Stimulated activated CD4-positive, alpha-beta T cell treated with anti-CD3 and anti-CD28 coated beads, Interleukin-4, amount 100 ng/mL, for 48 hours (primary cell): ENCODE results near the gene FIG4.
"Not testable (repeated sequence)": the region's sequence is repeated elsewhere in the genome, so short reads cannot be mapped to it uniquely, and the experiment has no call there.

Experiments
- DNase-seq, 2 donors: peaks; one replicate each; pipeline ENCODE4 v3.0.0-alpha.2; 2020; ENCODE audit warnings: low read depth in 2 of 2

Gene FIG4

GRCh38 chr6:109702791-109703190 lies 11.7 kb downstream of the FIG4 start:
- DNase-seq: no peak

GRCh38 chr6:109705258-109705657 lies 14.2 kb downstream of the FIG4 start:
- peak; percentile 56 to 68 for DNase-seq

- no peak for DNase-seq
Observed at GRCh38 chr6:109706513-109706912, 15.4 kb downstream of the FIG4 start.

GRCh38 chr6:109708099-109708498 lies 17.0 kb downstream of the FIG4 start:
- not testable (repeated sequence) for DNase-seq

- DNase-seq: no peak
Observed at GRCh38 chr6:109713097-109713496, 22.0 kb downstream of the FIG4 start.

GRCh38 chr6:109714166-109714565 lies 23.1 kb downstream of the FIG4 start:
- DNase-seq: no peak

GRCh38 chr6:109714611-109715010 lies 23.5 kb downstream of the FIG4 start:
- no peak for DNase-seq

- no peak for DNase-seq
Observed at GRCh38 chr6:109715616-109716015, 24.5 kb downstream of the FIG4 start.

DNA sequence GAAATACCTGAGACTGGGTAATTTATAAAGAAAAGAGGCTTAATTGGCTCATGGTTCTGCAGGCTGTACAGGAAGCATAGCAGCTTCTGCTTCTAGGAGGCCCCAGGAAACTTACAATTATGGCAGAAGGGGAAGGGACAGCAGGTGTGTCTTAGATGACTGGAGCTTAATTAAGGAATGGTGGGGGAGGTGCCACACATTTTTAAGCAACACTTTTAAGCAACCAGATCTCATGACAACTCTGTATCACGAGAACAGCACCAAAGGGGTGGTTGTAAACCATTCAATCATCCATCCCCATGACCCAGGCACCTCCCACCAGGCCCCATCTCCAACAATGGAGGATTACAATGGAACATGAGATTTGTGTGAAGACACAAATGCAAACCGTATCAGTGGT lies 26.9 kb downstream of the FIG4 start:
- DNase-seq: no peak

DNA sequence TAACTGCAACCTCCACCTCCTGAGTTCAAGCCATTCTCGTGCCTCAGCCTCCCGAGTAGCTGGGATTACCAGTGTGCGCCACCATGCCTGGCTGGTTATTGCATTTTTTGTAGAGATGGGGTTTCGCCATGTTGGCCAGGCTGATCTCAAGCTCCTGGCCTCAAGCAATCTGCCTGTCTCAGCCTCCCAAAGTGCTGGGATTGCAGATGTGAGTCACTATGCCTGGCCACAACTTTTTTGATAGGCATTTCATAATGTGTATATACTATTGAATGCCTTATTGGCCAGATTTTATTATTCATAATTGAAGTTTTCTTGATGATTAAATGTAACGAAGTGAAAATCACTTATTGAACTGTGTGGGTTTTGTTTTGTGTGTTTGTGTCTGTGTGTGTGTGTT lies 27.9 kb downstream of the FIG4 start:
- DNase-seq: no peak

GRCh38 chr6:109720311-109720710 lies 29.2 kb downstream of the FIG4 start:
- no peak for DNase-seq

DNA sequence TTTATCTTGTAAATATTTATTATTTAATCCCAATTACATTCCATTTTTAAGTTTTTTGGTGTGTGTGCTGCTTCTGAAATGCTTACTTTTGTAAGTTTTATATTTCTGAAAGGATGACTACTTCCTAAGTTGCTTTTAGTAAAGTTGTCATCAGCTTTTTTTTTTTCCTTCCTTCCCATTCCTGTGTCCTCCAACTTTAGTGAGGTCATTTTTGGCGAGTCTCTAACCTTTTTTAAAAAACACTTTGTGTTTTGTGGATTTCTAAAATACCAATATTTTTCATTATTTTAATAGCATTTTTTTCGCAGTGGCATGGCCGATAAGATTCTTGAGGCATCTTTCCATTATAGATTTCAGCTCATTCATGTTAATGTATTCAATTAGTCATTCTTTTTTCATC lies 30.9 kb downstream of the FIG4 start:
- DNase-seq: no peak

DNA sequence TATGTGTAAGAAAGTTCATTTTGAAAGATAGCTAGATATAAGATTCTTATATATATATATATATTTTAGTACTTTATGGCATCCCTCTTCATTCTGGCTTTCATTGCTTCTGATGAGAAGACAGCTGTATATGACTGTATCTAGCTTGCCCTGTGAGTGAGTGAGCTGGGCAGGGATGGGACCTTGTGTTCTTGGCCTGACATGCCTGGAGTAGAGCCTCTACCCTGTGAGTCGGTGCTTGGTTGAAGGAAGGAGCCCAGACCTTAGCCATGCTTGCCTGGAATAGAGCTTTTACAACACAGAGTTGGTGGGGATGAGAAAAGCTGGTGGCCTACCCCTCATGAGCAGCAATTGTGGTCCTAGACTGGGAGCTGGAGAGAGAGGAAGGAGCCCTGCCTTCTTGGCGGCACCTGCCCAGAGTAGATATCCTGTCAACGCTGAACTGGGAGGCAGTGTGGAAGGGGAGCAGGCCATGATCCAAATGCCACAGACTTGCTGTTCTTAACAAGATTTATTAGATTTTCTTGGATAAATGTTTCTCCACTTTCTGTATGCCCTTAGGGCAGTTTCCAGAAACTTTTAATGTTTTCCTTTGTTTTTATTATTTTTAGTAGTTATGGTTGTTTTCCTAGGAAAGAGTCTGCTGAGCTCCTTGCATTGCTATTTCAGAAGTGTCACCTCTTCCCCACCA lies 31.6 kb downstream of the FIG4 start:
- no peak for DNase-seq

DNA sequence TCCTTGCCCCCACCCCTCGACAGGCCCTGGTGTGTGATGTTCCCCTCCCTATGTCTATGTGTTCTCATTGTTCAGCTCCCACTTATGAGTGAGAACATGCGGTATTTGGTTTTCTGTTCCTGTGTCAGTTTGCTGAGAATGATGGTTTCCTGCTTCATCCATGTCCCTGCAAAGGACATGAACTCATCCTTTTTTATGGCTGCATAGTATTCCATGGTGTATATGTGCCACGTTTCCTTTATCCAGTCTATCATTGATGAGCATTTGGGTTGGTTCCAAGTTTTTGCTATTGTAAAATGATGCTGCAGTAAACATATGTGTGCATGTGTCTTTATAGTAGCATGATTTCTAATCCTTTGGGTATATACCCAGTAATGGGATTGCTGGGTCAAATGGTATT lies 34.2 kb downstream of the FIG4 start:
- DNase-seq: not testable (repeated sequence)

DNA sequence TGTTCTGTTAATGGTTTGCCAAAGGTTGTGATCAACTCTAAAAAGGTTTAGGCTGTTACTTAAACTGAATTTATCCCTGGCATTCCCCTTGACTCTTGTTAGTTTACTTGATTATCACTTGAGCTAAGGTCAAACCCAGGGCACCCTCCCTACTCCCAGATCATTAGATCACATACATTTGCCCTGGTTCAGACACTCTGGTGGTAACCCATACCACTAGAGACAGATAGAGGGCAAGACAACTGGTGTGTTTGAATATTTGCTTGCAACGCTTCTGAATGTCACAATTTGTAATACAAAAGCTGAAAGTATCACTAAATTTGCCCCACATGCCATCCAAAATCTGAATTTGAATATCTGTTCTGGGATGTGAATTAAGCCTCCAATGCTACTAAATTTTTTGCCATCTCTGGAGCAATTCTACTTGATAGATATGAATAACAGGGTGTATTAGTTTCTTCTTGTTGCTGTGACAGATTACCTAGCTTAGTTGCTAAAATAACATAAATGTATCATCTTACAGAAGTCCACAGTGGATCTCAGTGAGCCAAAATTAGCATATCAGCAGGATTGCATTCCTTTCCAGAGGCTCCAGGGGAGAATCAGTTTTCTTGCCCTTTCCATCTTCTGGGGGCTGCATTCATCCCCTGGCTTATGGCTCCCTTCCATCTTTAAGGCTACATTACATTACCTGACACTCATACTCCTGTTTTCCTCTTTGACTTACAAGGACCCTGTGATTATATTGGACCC lies 45.4 kb downstream of the FIG4 start:
- no peak for DNase-seq

DNA sequence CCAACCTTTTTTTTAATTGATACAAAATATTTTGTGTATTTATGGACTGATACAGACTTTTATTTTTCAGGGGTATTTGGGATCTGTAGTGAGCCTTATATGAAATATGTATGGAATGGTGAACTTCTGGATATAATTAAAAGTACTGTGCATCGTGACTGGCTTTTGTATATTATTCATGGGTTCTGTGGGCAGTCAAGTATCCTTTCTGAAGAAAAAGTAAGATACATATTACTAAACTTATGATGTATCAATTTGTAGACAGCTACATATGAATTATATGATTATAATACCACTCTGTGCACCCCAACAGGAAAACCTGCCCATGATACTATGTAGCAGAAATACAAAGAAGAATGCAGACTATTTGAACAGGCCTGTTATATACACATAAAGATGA lies 47.2 kb downstream of the FIG4 start:
- DNase-seq: no peak

DNA sequence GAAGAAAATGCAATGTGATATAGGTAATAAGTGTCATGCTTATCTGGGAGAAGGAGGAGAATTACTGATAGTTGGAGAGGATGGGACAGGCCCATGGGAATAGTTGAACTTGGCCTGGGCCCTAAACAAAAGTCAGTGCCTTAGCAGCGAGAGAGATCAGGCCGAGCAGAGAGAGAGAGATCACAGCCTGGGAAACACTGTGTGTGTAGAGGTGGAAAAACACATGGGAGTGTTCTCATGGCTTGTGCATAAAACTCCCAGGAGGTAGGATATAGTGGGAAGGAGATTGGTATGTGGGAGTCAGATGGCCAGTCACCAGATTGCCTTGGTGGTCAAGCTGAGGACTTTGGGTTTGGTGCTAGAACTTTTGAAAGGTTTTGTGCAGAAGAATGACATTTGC lies 47.6 kb downstream of the FIG4 start:
- no peak for DNase-seq

- no peak for DNase-seq
Observed at GRCh38 chr6:109739686-109740085, 48.6 kb downstream of the FIG4 start.

- DNase-seq: no peak
Observed at GRCh38 chr6:109740787-109741186, 49.7 kb downstream of the FIG4 start.

- no peak for DNase-seq
Observed at GRCh38 chr6:109743739-109744138, 52.6 kb downstream of the FIG4 start.

GRCh38 chr6:109744779-109745178 lies 53.7 kb downstream of the FIG4 start:
- not testable (repeated sequence) for DNase-seq

- DNase-seq: no peak
Observed at GRCh38 chr6:109747221-109747620, 56.1 kb downstream of the FIG4 start.
